DND-41 (cell line): ENCODE results near the gene BMP7.
A peak's percentile ranks its signal among the peaks of the same experiment; 100 is the strongest.

ENCODE experiments used
- ATAC-seq: fragments of 200-7000 bp; cut with Tn5 transposase; 3 replicates; pipeline ENCODE4 v1.9.1; 2021; ENCODE audit warnings: low read depth; ENCODE audit not compliant: insufficient read depth
- DNase-seq: peaks from one replicate; pipeline ENCODE4 v3.0.0-alpha.2; 2020
- H2AFZ ChIP-seq: 2 replicates; pipeline ENCODE4 v1.6.0; 2012; ENCODE audit warnings: low read depth, low read length
- H3K27ac ChIP-seq: 2 replicates; pipeline ENCODE4 v1.5.1; 2012; ENCODE audit warnings: low read length, inconsistent platforms
- H3K27me3 ChIP-seq: fragments of 200-600 bp; sonication (generic); 2 replicates; pipeline ENCODE4 v1.6.0; 2012; ENCODE audit warnings: low read length, mild to moderate bottlenecking, inconsistent platforms; ENCODE audit not compliant: insufficient read depth, poor library complexity
- H3K36me3 ChIP-seq: 2 replicates; pipeline ENCODE4 v1.5.1; 2012; ENCODE audit warnings: low read length, inconsistent platforms; ENCODE audit not compliant: insufficient read depth
- H3K4me1 ChIP-seq: 2 replicates; pipeline ENCODE4 v1.5.1; 2012; ENCODE audit warnings: mild to moderate bottlenecking, low read length; ENCODE audit not compliant: insufficient read depth
- H3K4me2 ChIP-seq: 2 replicates; pipeline ENCODE4 v1.6.0; 2012; ENCODE audit warnings: mild to moderate bottlenecking, moderate library complexity, low read length, inconsistent platforms; ENCODE audit not compliant: insufficient read depth
- H3K4me3 ChIP-seq, 2 experiments: fragments of 200-600 bp in 1 of 2; shearing (Covaris generic) in 1 of 2; 2 replicates each; pipeline ENCODE4 v1.5.1; 2012 to 2016; ENCODE audit warnings: inconsistent platforms in 2 of 2, low read length in 2 of 2, mild to moderate bottlenecking in 2 of 2, low read depth in 1 of 2, moderate library complexity in 1 of 2
- H3K79me2 ChIP-seq: 2 replicates; pipeline ENCODE4 v1.6.0; 2012; ENCODE audit warnings: low read length, inconsistent platforms; ENCODE audit not compliant: insufficient read depth
- H3K9ac ChIP-seq: 2 replicates; pipeline ENCODE4 v1.6.0; 2012; ENCODE audit warnings: low read depth, mild to moderate bottlenecking, inconsistent platforms, low read length, moderate library complexity
- H3K9me3 ChIP-seq: 2 replicates; pipeline ENCODE4 v1.5.1; 2012; ENCODE audit warnings: low read length, moderate library complexity, mild to moderate bottlenecking, inconsistent platforms; ENCODE audit not compliant: insufficient read depth, severe bottlenecking
- H4K20me1 ChIP-seq: 2 replicates; pipeline ENCODE4 v1.6.0; 2012; ENCODE audit warnings: low read length; ENCODE audit not compliant: insufficient read depth
- CTCF ChIP-seq: IDR thresholded peaks from 2 replicates; pipeline ENCODE4 v1.5.1; 2012; ENCODE audit warnings: borderline replicate concordance, low read length, moderate library complexity, mild to moderate bottlenecking; ENCODE audit not compliant: poor library complexity, severe bottlenecking; ENCODE audit errors: extremely low read depth
- EZH2 ChIP-seq: IDR thresholded peaks from 3 replicates; pipeline ENCODE4 v1.6.1; 2012; ENCODE audit warnings: borderline replicate concordance, low read depth, mild to moderate bottlenecking, moderate library complexity, low read length, inconsistent platforms; ENCODE audit not compliant: severe bottlenecking

Gene BMP7

GRCh38 chr20:57291694-57292093, 25.3 kb upstream of the BMP7 start:
- H3K9ac ChIP-seq: no peak overlapping the region
- H3K4me3 ChIP-seq: no peak overlapping the region
- no peaks in the 10 kb centered on the region for H3K79me2 ChIP-seq
- DNase-seq (no peak), ATAC-seq (no peak)
- H3K4me1 ChIP-seq: no peaks in the 10 kb centered on the region
- no peaks in the 10 kb centered on the region for H3K36me3 ChIP-seq
- TF ChIP-seq EZH2 (no peak), CTCF (no peak)
- no peak overlapping the region for H3K4me2 ChIP-seq
- peaks cover 2% of the 10 kb centered on the region for H4K20me1 ChIP-seq
- H3K27me3 ChIP-seq: peaks cover 45% of the 10 kb centered on the region
- H3K27ac ChIP-seq: no peak overlapping the region
- no peak overlapping the region for H2AFZ ChIP-seq
- no peaks in the 10 kb centered on the region for H3K9me3 ChIP-seq

- Histone ChIP-seq H3K4me3 (no peak overlapping the region), H3K27ac (no peak overlapping the region), H3K9me3 (no peaks in the 10 kb centered on the region), H4K20me1 (peaks cover 2% of the 10 kb centered on the region), H3K4me2 (no peak overlapping the region), H3K36me3 (no peaks in the 10 kb centered on the region), H3K27me3 (peaks cover 45% of the 10 kb centered on the region), H3K79me2 (no peaks in the 10 kb centered on the region), H3K9ac (no peak overlapping the region), H3K4me1 (no peaks in the 10 kb centered on the region), H2AFZ (no peak overlapping the region)
- DNase-seq: no peak
- no peak for ATAC-seq
- TF ChIP-seq EZH2 (no peak), CTCF (peak; percentile 18)
These were observed 24.6 kb upstream of the BMP7 start for GRCh38 chr20:57291003-57291402.

- H3K27me3 ChIP-seq: peaks cover 45% of the 10 kb centered on the region
- no peak for DNase-seq
- TF ChIP-seq CTCF: no peak
- TF ChIP-seq EZH2: no peak
These were observed 23.7 kb upstream of the BMP7 start for GRCh38 chr20:57290178-57290484.

More at GRCh38 chr20:57290178-57290484, 23.7 kb upstream of the BMP7 start:
- Histone ChIP-seq H3K36me3 (no peaks in the 10 kb centered on the region), H3K79me2 (no peaks in the 10 kb centered on the region), H3K9me3 (no peaks in the 10 kb centered on the region), H3K4me2 (no peak overlapping the region), H3K4me1 (no peaks in the 10 kb centered on the region), H4K20me1 (peaks cover 2% of the 10 kb centered on the region), H3K9ac (no peak overlapping the region), H3K27ac (no peak overlapping the region), H2AFZ (no peak overlapping the region), H3K4me3 (no peak overlapping the region)
- ATAC-seq: no peak
